ENCODE data around the gene TRPC6.
"Not testable (repeated sequence)": the region's sequence is repeated elsewhere in the genome, so short reads cannot be mapped to it uniquely, and the experiment has no call there.

Gene TRPC6

DNA sequence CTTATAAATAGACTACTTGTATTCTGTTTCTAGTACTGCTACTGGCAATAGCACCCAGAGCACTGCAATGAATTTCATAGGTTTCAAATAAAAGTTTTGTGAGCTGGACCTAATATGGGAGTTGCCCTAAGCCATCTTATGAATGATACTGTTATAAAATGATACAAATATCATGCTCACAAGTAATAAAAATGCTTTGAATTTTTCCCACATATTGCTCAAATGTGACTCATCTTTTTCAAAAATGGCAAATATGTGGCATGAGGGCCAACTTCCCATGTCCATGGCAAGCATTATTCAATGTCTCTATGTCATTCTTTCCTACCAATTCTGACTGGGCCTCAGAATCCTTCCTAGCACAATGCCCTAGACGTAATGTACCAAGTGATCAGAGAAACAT, 137.6 kb downstream of the TRPC6 start:
- no peak for DNase-seq

DNA sequence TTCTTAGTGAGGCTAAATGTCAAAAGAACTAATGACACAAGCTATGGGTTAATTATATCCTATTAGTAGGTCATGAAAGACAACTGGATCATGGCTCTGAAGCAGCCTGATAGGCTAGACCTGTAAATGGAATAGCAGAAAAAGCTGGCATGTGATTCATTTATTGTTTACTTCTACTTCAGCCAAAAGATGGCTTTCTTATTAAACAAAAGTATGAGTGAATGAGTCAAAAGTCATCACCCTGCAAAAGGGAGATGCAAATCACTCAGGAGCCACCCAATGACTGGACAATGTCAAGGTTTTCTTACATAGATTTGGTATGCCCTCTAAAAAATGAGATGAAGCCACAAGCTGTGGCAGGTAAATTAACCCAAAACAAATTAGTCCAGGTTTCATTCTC, 138.0 kb downstream of the TRPC6 start:
- DNase-seq = no peak

DNA sequence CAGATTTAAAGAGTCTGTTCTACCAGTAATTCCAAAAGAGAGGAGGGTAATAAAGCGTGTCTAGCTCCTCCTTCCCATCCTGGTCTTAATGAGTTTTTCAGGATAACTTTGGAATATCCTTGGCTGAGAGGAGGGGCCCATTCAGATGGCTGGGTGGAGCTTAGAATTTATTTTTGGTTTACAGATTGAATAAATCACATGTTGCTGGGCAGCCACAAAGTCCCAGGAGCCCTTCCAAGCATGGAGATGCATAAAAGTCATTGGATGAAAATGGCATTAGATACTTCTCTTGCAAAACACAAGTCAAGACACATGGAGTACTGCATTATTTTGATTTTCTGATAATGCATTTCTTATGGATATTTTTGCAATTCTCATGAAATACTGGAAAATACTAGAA, 139.0 kb downstream of the TRPC6 start:
- no peak for DNase-seq

DNA sequence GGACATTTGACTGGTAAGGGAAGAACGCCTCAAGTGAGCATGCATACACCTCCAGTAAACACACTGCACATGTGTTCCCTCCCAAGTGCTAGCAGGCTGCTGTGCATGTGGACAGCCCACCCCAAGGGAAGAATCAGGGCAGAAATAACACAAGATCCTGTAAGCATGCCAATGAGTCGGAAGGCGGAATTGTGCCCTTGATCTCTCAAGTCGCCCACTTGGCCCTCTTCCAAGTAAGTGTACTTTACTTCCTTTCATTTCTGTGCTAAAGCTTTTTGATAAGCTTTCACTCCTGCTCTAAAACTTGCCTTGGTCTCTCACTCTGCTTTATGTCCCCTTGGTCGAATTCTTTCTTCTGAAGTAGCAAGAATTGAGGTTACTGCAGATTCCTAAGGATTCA, 139.6 kb downstream of the TRPC6 start:
- DNase-seq = no peak

DNA sequence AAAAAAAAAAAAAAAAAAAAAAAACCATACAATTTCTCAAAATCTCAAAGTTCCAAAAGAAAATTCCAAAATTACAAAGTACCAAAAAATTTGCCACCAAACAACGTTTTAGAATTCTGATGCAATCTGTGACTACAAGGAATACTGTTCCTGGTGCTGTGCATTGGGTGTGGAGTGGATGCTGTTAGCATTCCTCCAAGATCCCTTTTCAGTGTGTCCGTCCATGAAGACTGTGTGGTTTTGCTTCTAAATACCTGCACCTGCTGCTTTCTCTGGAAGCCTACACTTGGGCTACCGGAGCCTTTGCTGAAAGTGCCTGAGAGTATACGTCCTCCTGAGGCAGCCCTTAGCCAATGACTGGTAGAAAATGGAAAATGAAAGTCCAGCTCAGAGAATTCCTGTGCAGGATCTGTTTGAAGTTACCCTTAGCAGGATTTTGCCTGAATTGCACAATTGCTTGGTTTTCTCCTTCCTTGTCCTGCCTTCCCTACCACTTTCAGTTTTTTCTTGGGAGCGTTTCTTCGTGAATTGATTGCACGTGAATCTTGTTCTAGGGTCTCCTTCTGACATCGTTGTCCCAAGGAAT, 140.8 kb downstream of the TRPC6 start:
- no peak for DNase-seq

DNA sequence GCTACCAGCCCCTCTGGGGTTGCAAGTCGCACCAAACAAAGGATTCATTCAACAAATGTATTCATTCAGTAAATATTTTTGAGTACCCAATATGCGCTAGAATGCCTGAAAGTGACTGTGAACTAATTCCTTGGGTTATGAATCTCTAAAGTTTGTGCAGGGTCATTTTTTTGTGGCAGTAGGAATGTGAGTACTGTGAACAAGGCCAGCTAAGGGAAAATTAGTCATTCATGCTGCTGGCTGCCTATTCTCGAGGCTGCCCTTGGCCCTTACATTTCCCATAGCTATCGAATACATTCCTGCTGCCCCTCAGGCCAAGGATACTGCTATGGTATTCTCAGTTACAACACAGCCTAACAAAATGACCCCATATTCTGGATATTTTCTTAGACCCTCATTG, 141.6 kb downstream of the TRPC6 start:
- no peak for DNase-seq

DNA sequence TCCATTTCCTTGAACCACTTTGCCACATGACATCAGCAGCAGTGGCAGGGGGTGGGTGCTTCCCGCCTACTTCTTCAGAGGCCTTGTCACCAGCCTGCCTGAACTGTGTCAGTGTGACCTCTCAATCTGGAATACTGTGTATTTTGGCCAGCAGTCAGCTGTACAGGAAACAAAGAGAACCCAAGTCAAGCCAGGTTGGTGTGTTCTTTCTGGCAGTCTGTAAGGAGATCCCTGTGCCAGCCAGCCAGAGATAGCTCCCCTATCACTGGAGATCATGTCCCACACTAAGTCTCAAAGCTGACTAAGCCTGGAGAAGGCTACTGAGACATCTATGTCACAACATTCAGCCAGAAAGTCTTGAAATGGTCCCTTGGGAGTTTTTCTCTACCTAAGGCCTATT, 142.1 kb downstream of the TRPC6 start:
- DNase-seq = peak; percentile 86

DNA sequence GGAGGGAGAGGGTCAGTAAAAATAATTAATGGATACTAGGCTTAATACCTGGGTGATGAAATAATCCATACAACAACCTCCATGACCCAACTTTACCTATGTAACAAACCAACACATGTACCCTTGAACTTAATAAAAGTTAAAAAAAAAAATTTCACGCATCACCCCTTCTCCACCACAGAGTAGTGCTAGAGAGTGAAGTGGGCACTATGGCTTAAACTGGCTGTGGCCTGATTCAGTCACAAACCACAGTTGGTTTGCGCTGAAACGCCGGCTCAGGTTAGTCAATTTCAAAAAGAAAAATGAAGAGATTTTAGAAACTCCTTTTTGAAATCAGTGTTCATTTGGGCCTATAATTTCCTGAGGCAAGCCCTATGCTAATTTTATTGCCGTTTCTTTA, 144.3 kb downstream of the TRPC6 start:
- no peak for DNase-seq

DNA sequence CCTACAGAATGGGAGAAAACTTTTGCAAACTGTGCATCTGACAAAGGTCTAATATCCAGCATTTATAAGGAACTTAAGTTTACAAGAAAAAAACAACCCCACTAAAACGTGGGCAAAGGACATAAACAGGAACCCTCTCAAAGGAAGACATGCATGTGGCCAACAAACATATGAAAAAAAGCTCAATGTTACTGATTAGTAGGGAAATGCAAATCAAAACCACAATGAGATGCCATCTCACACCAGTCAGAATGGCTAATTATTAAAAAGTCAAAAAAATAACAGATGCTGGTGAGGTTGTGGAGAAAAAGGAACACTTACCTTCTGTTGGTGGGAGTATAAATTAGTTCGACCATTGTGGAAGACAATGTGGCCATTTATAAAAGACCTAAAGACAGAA, 145.1 kb downstream of the TRPC6 start:
- not testable (repeated sequence) for DNase-seq

DNA sequence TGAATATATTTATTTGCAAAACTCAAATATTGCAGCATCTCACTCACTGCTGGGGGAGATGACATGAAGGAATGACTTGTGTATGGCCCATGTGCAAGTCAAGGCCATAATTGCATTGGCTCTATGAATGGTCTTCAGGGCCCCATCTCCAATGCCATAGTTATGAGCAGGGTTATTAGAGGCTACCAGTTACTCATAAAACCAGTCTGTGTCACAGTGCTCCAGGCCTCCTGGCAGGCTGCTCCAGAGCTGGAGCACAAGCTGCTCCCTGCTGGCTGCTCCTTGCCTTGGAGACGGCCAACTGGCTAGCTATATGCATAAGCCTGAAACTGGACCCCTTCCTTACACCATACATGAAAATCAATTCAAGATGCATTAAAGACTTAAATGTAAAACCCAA, 145.7 kb downstream of the TRPC6 start:
- no peak for DNase-seq

DNA sequence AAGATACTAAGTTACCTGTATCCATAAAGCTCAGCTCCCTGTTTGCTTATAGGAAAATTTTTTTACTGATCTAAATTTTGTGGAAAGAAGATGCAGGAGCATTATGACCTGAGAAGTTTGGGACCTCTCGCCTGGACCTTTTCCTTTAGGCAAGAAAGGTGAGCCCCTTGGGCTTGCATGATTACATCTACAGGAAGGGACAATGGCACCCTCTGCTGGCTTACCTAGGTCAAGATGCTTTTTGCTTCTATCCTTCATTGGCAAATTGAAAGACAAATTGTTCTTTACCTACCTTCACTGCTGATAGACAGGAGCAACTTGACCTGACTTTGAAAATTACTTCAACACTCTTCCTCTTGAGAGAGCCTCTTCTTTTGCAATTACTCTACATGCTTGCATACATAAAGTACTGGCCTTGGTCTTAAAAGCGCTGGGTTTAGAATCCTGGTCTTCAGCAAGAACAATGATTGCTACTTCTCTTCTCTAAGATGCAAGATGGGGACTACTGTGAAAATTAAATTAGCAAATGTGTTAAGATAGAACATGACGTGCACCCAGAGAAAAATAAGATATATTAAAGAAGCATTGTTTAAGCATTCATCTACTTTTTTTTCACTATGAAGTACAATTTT, 147.2 kb downstream of the TRPC6 start:
- DNase-seq = peak; percentile 36

DNA sequence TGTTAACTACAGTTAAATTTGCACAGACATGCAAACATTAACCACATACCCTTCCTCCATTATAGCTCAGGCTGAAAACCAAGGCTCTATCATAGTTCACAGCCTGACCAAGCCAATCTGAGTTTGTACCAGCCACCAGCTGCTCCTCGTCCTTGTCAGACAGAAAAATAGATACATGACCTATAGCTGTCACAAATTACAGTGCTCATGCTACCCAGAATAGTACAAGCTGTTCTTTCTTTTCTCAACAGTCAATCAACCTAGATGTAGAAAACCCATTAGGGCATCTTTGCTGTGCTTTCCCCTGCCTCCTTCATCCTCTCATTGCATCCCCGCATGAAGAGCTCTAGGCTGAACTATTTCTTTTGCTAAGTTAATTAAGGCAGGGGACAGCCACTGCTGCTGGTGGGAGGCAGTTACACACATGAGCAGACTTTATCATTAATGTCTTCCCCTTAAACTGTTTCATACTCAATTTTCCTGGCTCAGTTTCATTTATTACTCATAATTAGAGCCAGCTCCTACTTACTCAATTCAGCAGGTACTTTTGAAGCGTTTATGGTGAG, 148.3 kb downstream of the TRPC6 start:
- DNase-seq = no peak

DNA sequence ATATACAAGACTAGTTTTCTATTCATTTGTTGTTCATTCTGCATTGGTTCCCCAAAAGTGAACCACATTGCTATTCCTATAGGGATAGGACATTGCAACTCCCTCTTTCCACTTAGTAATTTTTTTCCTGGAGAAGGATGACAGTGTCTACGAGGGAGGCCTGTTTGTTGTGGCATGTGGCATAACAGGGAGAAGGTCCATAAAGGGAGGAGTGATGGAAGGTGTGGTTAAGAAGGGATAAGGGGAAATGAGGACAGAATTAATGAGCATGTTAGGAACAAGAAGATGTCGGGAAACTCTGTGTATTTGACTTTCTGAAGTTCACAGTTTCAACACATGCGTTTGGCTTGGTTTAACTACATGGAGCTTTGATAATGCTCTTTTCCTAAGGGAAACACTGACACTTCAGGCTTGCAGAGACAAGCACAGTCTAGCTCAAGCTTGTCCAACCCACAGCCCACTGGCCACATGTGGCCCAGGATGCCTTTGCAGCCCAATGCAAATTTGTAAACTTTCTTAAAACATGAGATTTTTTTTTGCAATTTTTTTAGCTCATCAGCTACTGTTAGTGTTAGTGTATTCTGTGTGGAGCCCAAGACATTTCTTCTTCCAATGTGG, 149.7 kb downstream of the TRPC6 start:
- no peak for DNase-seq

DNA sequence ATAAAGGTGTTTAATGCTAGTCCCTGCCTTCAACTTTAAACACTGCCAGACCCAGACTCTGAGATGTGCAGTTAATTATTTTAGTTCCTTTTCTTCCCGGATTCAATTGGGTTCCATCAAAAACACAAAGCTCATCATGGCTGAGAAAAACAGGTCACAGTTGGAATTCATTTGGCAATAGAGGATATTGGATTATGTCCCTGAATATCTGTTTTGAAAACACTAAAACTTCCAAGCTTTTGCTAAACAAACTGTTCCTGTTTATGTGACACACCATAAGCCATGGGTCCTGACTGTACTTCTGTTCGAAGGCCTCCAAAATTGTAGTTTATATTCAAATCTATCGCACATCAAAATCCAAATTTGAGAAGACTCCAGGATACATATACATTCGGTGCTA, 150.7 kb downstream of the TRPC6 start:
- no peak for DNase-seq

DNA sequence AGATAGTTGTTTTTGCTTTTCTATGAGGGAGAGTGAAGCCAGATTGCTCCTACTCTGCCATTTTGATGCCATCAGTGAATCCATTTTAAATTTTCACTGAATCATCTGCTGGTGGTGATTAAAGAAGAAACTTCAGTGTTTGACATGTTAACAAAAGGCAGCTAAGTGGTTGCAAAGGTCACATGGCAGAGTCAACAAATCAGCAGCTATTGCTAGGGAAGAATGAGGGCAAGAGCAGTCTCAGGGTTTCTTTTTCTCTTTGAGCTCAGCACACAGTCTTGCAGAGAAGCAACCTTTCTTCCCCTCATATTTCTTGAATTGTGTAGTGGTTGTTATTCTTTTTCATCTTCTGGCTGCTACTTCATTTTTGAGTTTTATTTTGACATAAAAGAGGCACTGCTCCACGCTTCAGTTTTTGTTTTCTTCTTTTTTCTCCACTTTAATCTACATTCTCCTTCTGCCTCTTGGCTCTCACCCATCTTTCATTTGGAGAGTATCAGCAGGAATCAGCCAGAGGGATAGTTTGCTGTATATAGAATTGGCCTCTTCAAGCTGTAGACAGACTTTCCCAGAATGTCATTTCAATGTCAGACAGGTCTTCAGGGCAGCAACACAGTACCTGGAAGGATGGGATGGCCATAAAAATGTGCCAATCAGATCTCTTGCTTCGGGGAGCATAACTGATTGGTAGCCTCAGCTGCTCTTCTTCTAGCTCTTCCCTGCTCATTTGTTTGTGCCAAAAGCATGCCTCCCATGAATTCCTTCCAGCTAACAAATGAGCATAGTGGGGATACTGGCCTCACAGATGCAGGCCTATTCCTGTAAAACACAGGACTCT, 153.9 kb downstream of the TRPC6 start:
- DNase-seq = no peak

DNA sequence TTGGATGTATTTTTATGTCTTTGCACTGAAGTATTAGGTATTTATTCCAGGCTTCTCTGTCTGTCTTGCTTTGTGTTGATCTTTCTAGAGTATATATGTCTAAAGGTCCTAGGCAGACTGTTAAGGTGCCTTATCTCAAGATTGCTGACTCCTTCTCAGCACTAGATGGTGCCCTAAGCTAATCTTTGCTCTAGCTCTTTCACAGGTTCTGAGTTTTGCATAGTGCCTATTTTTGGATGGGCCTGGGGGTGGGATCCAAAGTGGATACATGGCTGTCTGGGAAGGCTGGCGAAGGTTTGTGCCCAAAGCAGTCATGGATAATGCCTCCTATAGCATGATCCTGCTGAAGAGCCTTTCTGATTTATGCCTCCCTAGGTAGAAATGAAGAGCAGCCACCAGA, 154.9 kb downstream of the TRPC6 start:
- DNase-seq = peak; percentile 4

DNA sequence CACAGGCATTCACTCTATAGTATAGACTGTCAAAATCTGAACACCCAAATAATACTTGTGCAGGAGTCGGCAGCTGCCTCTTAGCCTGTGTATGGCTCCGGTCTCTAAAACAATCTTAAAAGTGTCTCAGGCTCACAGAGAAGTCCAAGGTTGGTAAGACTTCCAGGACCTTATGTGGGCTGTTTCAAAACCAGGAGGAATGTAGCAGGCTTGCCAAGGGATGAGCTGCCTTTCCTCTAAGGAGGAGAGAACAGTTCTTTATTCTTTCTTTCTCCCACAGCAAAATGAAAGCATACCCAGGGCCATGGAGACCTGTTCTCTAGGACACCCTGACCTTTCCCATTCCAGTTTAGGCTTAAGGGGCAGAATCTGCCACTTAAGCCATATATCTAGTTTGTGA, 176.5 kb downstream of the TRPC6 start:
- no peak for DNase-seq
